Inferior parietal cortex (tissue), 1 donor: ENCODE data around the gene AKNAD1.
"Not testable (repeated sequence)": the region's sequence is repeated elsewhere in the genome, so short reads cannot be mapped to it uniquely, and the experiment has no call there.

Experiments used
- DNase-seq: peaks from one replicate; pipeline ENCODE4 v3.0.0-alpha.2; 2016; ENCODE audit errors: extremely low spot score

The AKNAD1 gene

GRCh38 chr1:108785880-108786279 lies 71.0 kb downstream of the AKNAD1 start:
- DNase-seq: no peak

DNA sequence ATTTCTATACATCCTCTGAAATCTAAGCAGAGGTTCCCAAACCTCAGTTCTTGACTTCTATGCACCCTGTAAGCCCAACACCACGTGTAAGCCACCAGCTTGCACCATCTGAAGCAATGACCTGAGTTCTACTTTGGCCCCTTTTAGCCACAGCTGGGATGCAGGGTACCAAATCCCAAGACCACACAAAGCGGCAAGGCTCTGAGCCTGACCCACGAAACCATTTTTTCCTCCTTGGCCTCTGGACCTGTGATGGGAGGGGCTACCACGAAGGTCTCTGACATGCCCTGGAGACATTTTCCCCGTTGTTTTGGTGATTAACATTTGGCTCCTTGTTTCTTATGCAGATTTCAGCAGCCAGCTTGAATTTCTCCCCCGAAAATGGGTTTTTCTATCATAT lies 71.6 kb downstream of the AKNAD1 start:
- no peak for DNase-seq

GRCh38 chr1:108781575-108781944 lies 75.3 kb downstream of the AKNAD1 start:
- not testable (repeated sequence) for DNase-seq

- DNase-seq: no peak
Observed at GRCh38 chr1:108780937-108781574, 75.8 kb downstream of the AKNAD1 start.

- DNase-seq: no peak
Observed at GRCh38 chr1:108779455-108779854, 77.4 kb downstream of the AKNAD1 start.

- no peak for DNase-seq
Observed at GRCh38 chr1:108777839-108778238, 79.1 kb downstream of the AKNAD1 start.

DNA sequence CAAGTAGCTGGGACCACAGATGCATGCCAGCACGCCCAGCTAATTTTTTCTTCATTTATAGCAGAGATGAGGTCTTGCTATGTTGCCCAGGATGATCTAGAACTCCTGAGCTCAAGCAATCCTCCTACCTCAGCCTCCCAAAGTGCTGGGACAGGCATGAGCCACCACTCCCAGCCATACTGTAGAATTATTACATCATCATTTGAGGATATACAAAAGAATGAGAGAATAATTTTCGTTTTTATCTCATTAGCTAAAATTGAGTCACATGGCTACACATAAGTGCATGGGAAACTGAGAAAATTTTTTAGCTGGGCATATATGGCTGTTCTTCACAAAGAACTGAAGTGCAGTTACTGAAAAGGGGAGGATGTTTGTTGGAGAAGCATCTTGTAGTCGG lies 89.2 kb downstream of the AKNAD1 start:
- no peak for DNase-seq

DNA sequence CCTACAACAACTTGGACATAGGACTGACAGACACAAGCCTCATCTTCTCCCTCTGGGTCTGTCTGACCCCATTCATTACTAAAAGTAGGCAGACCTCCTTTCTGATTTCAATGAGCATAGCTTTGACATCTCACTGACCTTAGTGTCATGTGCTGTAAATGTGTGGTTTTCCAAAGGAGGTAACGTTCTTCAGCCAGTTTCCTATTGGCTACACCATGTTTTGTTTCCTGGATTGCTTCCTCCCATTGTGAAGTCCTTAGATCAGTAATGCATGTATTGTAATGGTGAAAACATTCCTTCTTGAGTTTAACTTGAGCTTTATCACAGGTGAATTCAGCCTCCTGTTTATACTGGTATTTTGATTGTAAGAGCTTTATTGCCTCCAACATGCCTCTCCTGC lies 89.8 kb downstream of the AKNAD1 start:
- DNase-seq: no peak
